SU-DHL-6 (cell line): ENCODE data around the gene SERTAD2.

ENCODE experiments used
- H2AFZ ChIP-seq: fragments of 200-600 bp; sonication (generic); 2 replicates; pipeline ENCODE4 v1.6.1; 2014; ENCODE audit warnings: low read depth, mild to moderate bottlenecking, moderate library complexity, mixed read lengths, antibody characterized with exemption, low read length; ENCODE audit not compliant: severe bottlenecking
- H3F3A ChIP-seq: fragments of 200-600 bp; shearing (Covaris generic); 2 replicates; pipeline ENCODE4 v1.6.0; 2016; ENCODE audit warnings: antibody characterized with exemption, mild to moderate bottlenecking; ENCODE audit not compliant: insufficient read depth
- H3K27ac ChIP-seq: fragments of 200-600 bp; sonication (generic); 2 replicates; pipeline ENCODE4 v1.5.1; 2016; ENCODE audit warnings: low read depth, mild to moderate bottlenecking, low read length, moderate library complexity, mixed read lengths
- H3K27me3 ChIP-seq: fragments of 200-600 bp; sonication (generic), shearing (Covaris generic); 2 replicates; pipeline ENCODE4 v1.6.0; 2014; ENCODE audit warnings: mild to moderate bottlenecking, low read length
- H3K36me3 ChIP-seq: fragments of 200-600 bp; sonication (generic); 2 replicates; pipeline ENCODE4 v1.6.1; 2014; ENCODE audit warnings: mild to moderate bottlenecking, low read length, mixed read lengths
- H3K4me2 ChIP-seq: fragments of 300-600, 200-600 bp; shearing (Covaris generic), sonication (generic); 2 replicates; pipeline ENCODE4 v1.6.0; 2014; ENCODE audit warnings: low read length, low read depth, mild to moderate bottlenecking; ENCODE audit not compliant: poor library complexity, severe bottlenecking
- H3K4me3 ChIP-seq: fragments of 200-600 bp; sonication (generic); 2 replicates; pipeline ENCODE4 v1.5.1; 2014; ENCODE audit warnings: antibody characterized with exemption, low read length, mild to moderate bottlenecking, mixed read lengths; ENCODE audit not compliant: insufficient read depth, poor library complexity, severe bottlenecking
- H3K79me2 ChIP-seq: fragments of 200-600 bp; sonication (generic); 2 replicates; pipeline ENCODE4 v1.6.1; 2014; ENCODE audit warnings: mild to moderate bottlenecking, low read length, moderate library complexity; ENCODE audit not compliant: insufficient read depth
- H3K9ac ChIP-seq: fragments of 200-600 bp; sonication (generic); 2 replicates; pipeline ENCODE4 v1.7.0; 2014; ENCODE audit warnings: mild to moderate bottlenecking, low read length
- H3K9me2 ChIP-seq: fragments of 200-600 bp; sonication (generic); replicated peaks from 2 replicates; pipeline ENCODE4 v1.6.1; 2014; ENCODE audit warnings: low read length; ENCODE audit not compliant: insufficient read depth
- H3K9me3 ChIP-seq: fragments of 200-600 bp; sonication (generic); 2 replicates; pipeline ENCODE4 v1.6.1; 2014; ENCODE audit warnings: low read length, mixed read lengths; ENCODE audit not compliant: insufficient read depth
- H4K20me1 ChIP-seq: fragments of 200-600 bp; sonication (generic); 2 replicates; pipeline ENCODE4 v1.6.1; 2014; ENCODE audit warnings: low read depth, mild to moderate bottlenecking, antibody characterized with exemption, low read length, moderate library complexity, mixed read lengths
- EZH2phosphoT487 ChIP-seq: fragments of 200-600 bp; sonication (generic), shearing (Covaris generic); conservative IDR thresholded peaks from 2 replicates; pipeline ENCODE4 v1.6.1; 2018; ENCODE audit warnings: mild to moderate bottlenecking, antibody characterized with exemption, low read length, moderate library complexity, mixed read lengths
- TF ChIP-seq, protein P1 (sequence below): fragments of 200-600 bp; sonication (generic); IDR thresholded peaks from one replicate; pipeline ENCODE4 v1.5.1; 2017; ENCODE audit warnings: antibody characterized with exemption, mild to moderate bottlenecking, low read length, moderate library complexity; ENCODE audit not compliant: insufficient read depth, poor library complexity, severe bottlenecking

SERTAD2 gene

DNA sequence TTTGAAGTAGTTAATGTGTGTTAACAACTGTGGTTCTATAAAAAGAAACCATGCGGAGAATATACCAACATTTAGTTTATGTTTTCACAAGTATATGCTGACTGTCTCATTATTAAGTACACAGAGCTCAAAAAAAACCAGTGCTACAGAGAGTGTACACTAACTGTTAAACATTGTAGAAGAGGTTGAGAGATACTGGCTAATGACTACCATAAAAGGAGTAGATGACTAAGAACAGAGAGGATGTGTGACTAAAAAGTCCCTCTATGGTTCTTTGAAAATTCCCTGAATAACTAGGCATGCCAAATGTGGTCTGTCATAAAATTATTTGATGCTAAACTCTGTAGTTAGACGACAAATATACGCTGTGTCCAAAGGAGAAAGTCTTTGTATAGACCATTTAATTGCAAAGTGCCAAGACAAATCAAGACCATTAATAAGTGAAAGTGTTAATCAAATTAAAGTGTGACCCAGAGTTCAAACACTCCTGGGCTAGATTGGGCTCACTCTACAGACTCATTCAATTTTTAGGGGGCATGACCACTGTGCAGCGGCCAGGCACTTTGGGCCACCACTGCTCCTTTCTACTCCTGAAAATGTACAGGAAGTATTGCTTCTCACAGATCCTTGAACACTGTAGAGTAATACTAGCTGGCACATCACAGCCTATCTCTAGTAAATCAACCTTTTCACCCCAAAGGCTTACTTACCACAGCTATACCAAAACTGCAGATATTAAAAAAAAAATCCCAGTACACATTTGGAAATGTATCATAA lies 45.1 kb upstream of the SERTAD2 start:
- Histone ChIP-seq H3K27ac (no peak overlapping the region), H3K36me3 (no peaks in the 10 kb centered on the region), H3K4me2 (no peak overlapping the region), H3K9me3 (no peaks in the 10 kb centered on the region), H3K9me2 (no peaks in the 10 kb centered on the region), H3K9ac (no peak overlapping the region), H2AFZ (no peak overlapping the region), H3K4me3 (no peak overlapping the region), H3F3A (no peaks in the 10 kb centered on the region), H3K27me3 (no peaks in the 10 kb centered on the region), H4K20me1 (no peaks in the 10 kb centered on the region), H3K79me2 (no peaks in the 10 kb centered on the region)
- TF ChIP-seq EZH2phosphoT487 = no peak
- TF ChIP-seq, protein P1, sequence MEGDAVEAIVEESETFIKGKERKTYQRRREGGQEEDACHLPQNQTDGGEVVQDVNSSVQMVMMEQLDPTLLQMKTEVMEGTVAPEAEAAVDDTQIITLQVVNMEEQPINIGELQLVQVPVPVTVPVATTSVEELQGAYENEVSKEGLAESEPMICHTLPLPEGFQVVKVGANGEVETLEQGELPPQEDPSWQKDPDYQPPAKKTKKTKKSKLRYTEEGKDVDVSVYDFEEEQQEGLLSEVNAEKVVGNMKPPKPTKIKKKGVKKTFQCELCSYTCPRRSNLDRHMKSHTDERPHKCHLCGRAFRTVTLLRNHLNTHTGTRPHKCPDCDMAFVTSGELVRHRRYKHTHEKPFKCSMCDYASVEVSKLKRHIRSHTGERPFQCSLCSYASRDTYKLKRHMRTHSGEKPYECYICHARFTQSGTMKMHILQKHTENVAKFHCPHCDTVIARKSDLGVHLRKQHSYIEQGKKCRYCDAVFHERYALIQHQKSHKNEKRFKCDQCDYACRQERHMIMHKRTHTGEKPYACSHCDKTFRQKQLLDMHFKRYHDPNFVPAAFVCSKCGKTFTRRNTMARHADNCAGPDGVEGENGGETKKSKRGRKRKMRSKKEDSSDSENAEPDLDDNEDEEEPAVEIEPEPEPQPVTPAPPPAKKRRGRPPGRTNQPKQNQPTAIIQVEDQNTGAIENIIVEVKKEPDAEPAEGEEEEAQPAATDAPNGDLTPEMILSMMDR = no peak

DNA sequence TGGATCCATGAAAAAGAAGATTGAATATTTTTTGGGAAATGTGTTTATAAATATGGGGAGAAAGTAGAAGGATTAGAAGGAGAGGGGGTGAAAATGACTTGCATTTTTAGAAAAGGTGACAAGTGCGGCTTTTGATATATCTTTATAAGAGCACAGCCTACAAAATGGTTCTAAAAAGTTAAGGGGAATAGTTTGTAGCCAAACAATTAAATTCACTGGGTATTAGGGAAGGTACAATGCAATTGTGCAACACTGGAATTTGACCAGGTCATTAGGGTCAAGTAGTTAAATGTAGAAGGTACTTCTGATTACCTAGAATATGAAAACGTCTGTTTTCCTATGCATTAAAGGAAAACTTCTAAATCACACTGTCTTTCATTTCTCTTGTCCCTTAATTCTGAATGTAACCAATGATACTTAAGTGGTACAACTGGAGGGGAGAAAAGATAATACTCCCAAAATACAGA lies 44.5 kb upstream of the SERTAD2 start:
- Histone ChIP-seq H3K79me2 (no peaks in the 10 kb centered on the region), H3K4me3 (no peak overlapping the region), H3K36me3 (no peaks in the 10 kb centered on the region), H3K9me3 (no peaks in the 10 kb centered on the region), H3K27ac (no peak overlapping the region), H2AFZ (no peak overlapping the region), H3K9ac (no peak overlapping the region), H3K4me2 (no peak overlapping the region), H3K9me2 (no peaks in the 10 kb centered on the region), H3F3A (no peaks in the 10 kb centered on the region), H3K27me3 (no peaks in the 10 kb centered on the region), H4K20me1 (no peaks in the 10 kb centered on the region)
- TF ChIP-seq, protein P1 = no peak
- TF ChIP-seq EZH2phosphoT487 = no peak

DNA sequence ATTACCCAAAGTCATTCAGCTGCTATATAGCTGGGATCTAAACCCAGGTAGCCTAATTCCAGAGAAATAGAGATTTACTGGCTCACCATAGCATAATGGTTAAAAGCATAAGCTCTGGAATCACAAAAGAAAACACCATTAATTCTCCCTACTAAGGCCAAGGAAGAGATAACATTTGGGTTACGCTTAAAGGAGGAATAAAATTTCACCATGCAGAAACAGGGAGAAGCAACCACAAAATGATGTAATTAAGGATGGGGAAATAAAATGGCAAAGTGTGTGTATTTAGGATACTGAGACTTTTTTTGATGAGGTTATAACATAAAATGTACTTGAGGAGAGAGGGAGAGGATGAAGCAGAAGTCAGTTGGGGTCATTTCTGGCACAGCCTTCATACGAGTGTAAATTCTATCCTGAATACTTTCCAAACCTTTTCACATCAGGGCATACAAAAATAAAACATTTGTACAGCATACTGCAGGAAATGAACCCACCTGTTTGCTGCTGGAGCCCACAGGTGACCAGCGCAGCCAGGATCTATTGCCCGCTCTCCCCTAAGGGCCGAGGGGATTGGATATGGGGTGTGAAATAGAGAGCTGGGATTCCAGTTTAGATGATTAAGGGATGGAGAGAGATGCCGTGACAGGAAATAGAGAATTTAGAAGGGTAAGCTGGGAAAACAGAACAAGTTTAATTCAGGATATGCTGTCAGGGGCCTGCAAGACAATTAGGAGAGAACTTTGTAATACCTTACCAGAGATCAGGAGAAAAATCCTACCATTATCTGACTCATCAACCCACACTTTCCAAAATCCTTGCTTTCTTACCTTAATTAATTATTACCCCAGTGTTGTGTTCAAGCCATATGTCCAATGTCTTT lies 43.8 kb upstream of the SERTAD2 start:
- no peak overlapping the region for H3K4me2 ChIP-seq
- H3K79me2 ChIP-seq = no peaks in the 10 kb centered on the region

More for the DNA sequence above, 43.8 kb upstream of the SERTAD2 start:
- no peak overlapping the region for H3K4me3 ChIP-seq
- no peak overlapping the region for H2AFZ ChIP-seq
- no peak overlapping the region for H3K9ac ChIP-seq
- no peaks in the 10 kb centered on the region for H3K9me3 ChIP-seq
- H3K27ac ChIP-seq = no peak overlapping the region
- H3K9me2 ChIP-seq = no peaks in the 10 kb centered on the region
- no peaks in the 10 kb centered on the region for H4K20me1 ChIP-seq
- no peaks in the 10 kb centered on the region for H3K27me3 ChIP-seq
- no peaks in the 10 kb centered on the region for H3K36me3 ChIP-seq
- TF ChIP-seq EZH2phosphoT487 = no peak
- no peaks in the 10 kb centered on the region for H3F3A ChIP-seq
